OCI-LY3 (cell line): ENCODE measurements around the gene SPON1.

Source experiments
- EZH2phosphoT487 ChIP-seq: fragments of 200-600 bp; shearing (Covaris generic); IDR thresholded peaks from 2 replicates; pipeline ENCODE4 v1.6.1; 2018; ENCODE audit warnings: antibody characterized with exemption, mixed run types, low read depth
- TF ChIP-seq, protein P1 (sequence below): fragments of 200-600, 300-600 bp; sonication (generic); IDR thresholded peaks from 2 replicates; pipeline ENCODE4 v1.5.1; 2014; ENCODE audit warnings: antibody characterized with exemption, low read length, low read depth

DNA sequence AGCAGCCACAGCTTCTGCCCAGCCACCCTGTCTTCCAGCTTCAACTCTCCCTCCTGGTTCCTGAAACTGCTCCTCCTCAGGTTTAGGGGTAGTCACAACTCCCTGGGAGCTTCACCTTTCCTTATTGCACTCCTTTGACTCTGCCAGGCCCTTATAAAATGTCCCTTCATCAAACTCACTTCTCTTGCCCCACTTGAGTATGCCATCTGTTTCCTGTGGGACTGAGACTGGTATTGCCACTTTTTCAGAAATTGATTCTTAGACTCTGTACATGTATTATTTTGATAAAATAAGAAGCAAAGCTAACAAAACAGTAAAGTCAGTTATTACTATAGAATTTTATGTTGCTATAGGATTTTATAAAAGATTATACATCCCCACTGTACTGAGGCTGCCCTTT, 134.1 kb downstream of the SPON1 start:
- TF ChIP-seq, protein P1, sequence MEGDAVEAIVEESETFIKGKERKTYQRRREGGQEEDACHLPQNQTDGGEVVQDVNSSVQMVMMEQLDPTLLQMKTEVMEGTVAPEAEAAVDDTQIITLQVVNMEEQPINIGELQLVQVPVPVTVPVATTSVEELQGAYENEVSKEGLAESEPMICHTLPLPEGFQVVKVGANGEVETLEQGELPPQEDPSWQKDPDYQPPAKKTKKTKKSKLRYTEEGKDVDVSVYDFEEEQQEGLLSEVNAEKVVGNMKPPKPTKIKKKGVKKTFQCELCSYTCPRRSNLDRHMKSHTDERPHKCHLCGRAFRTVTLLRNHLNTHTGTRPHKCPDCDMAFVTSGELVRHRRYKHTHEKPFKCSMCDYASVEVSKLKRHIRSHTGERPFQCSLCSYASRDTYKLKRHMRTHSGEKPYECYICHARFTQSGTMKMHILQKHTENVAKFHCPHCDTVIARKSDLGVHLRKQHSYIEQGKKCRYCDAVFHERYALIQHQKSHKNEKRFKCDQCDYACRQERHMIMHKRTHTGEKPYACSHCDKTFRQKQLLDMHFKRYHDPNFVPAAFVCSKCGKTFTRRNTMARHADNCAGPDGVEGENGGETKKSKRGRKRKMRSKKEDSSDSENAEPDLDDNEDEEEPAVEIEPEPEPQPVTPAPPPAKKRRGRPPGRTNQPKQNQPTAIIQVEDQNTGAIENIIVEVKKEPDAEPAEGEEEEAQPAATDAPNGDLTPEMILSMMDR: no peak
- TF ChIP-seq EZH2phosphoT487: no peak
